K562 (cell line): ENCODE measurements around the gene TRIO. TPM values are rescaled to one million over a fixed set of nuclear protein-coding genes. Genes with fewer than 3 reads are reported as not detected.

ENCODE experiments used
- ATAC-seq: fragments of 200-7000 bp; cut with Tn5 transposase; 3 replicates; pipeline ENCODE4 v1.9.1; 2020; ENCODE audit warnings: moderate library complexity
- BruUV-seq: library from RNA; stranded (reverse); fragments of 400-500 nt; replicated peaks from 2 replicates; lab custom pipeline; 2021; lab: Mats Ljungman, UMichigan
- CTCF ChIA-PET: fragments of 300-600 bp; formaldehyde crosslinking; extraction: SDS; loops from one replicate; lab custom pipeline; 2021; ENCODE audit warnings: low intra/inter-chr PET ratio; lab: Yijun Ruan, JAX
- POLR2A ChIA-PET: fragments of 300-600, 350-650 bp; sonication (Branson Sonifier 250); formaldehyde crosslinking; extraction: SDS; loops from one replicate; lab custom pipeline; 2021; ENCODE audit warnings: antibody characterized with exemption, inconsistent platforms; lab: Yijun Ruan, JAX
- DNase-seq, 4 experiments: peaks; one replicate each; pipeline versions ENCODE4 v3.0.0 to v3.0.0-alpha.2; 2011 to 2018; ENCODE audit warnings: low spot score in 3 of 4, mixed read lengths in 3 of 4; ENCODE audit errors: extremely low read depth in 1 of 4
- FAIRE-seq: peaks from 2 replicates; lab custom pipeline; 2011; peaks lifted over from hg19 to GRCh38; lab: Jason Lieb, UNC
- H2AFZ ChIP-seq: 2 replicates; pipeline ENCODE4 v1.6.0; 2011; ENCODE audit warnings: low read depth, low read length, control low read depth, inconsistent platforms
- H3K27ac ChIP-seq: fragments of 200-600 bp; 3 replicates; pipeline ENCODE4 v1.8.0; 2011; ENCODE audit warnings: low read depth, mild to moderate bottlenecking, control low read depth, inconsistent platforms, low read length, moderate library complexity, mixed read lengths; ENCODE audit errors: extremely low read depth
- H3K27me3 ChIP-seq, 2 experiments: fragments of 300-600 bp in 1 of 2; 2 replicates in 1 of 2; 3 replicates in 1 of 2; pipeline versions ENCODE4 v1.6.0 to v1.8.0; 2011; ENCODE audit warnings: inconsistent platforms in 2 of 2, low read length in 2 of 2, mild to moderate bottlenecking in 1 of 2, mixed read lengths in 1 of 2, moderate library complexity in 1 of 2; ENCODE audit not compliant: control insufficient read depth in 2 of 2, insufficient read depth in 2 of 2
- H3K36me3 ChIP-seq: fragments of 300-600 bp; 3 replicates; pipeline ENCODE4 v1.8.0; 2011; ENCODE audit warnings: mild to moderate bottlenecking, low read length, inconsistent platforms; ENCODE audit not compliant: control insufficient read depth, insufficient read depth
- H3K4me1 ChIP-seq, 2 experiments: fragments of 200-600 bp in 1 of 2; replicated peaks in 1 of 2; 2 replicates in 1 of 2; 3 replicates in 1 of 2; pipeline versions ENCODE4 v1.5.1 to v1.8.0; 2011; ENCODE audit warnings: inconsistent platforms in 2 of 2, low read length in 2 of 2, mild to moderate bottlenecking in 1 of 2, mixed read lengths in 1 of 2, moderate library complexity in 1 of 2; ENCODE audit not compliant: control insufficient read depth in 2 of 2, insufficient read depth in 2 of 2
- H3K4me2 ChIP-seq: 2 replicates; pipeline ENCODE4 v1.6.1; 2011; ENCODE audit warnings: low read length, control low read depth, inconsistent platforms, mixed read lengths; ENCODE audit not compliant: insufficient read depth
- H3K4me3 ChIP-seq: fragments of 200-600 bp; sonication (generic), shearing (Covaris generic); 2 replicates; pipeline ENCODE4 v1.5.1; 2016; ENCODE audit warnings: control low read depth, inconsistent platforms
- H3K79me2 ChIP-seq: fragments of 200-600 bp; 3 replicates; pipeline ENCODE4 v1.8.0; 2011; ENCODE audit warnings: low read length, inconsistent platforms; ENCODE audit not compliant: control insufficient read depth, insufficient read depth
- H3K9ac ChIP-seq, 2 experiments: 2 replicates each; pipeline versions ENCODE4 v1.6.0 to v1.6.1; 2011; ENCODE audit warnings: low read depth in 2 of 2, low read length in 2 of 2, control low read depth in 1 of 2, inconsistent platforms in 1 of 2, mild to moderate bottlenecking in 1 of 2, mixed read lengths in 1 of 2; ENCODE audit not compliant: insufficient read depth in 1 of 2
- H3K9me1 ChIP-seq: one replicate; pipeline ENCODE4 v1.6.0; 2011; ENCODE audit warnings: inconsistent platforms, mild to moderate bottlenecking, low read length, moderate library complexity; ENCODE audit not compliant: control insufficient read depth, insufficient read depth
- H3K9me3 ChIP-seq: replicated peaks from 2 replicates; pipeline ENCODE4 v1.5.1; 2011; ENCODE audit warnings: low read depth, low read length, inconsistent platforms; ENCODE audit not compliant: control insufficient read depth, insufficient read depth
- H4K20me1 ChIP-seq: replicated peaks from 2 replicates; pipeline ENCODE4 v1.6.1; 2011; ENCODE audit warnings: low read length, inconsistent platforms, mixed read lengths; ENCODE audit not compliant: control insufficient read depth, insufficient read depth
- CHD4 ChIP-seq: fragments of 200-600 bp; sonication (generic); IDR thresholded peaks from 3 replicates; pipeline ENCODE4 v1.6.1; 2012; ENCODE audit warnings: low read depth, mild to moderate bottlenecking, mixed read lengths, low read length, inconsistent platforms; ENCODE audit not compliant: insufficient read depth, insufficient replicate concordance, poor library complexity, severe bottlenecking
- E2F3 ChIP-seq: fragments of 250-450 bp; sonication (Bioruptor Pico); IDR thresholded peaks from 2 replicates; pipeline ENCODE4 v1.4.0; 2020; ENCODE audit warnings: mild to moderate bottlenecking
- EHMT2 ChIP-seq: fragments of 450-650 bp; IDR thresholded peaks from 2 replicates; pipeline ENCODE4 v1.6.1; 2018; ENCODE audit warnings: antibody characterized with exemption
- FOSL1 ChIP-seq: fragments of 200-800 bp; sonication (Bioruptor generic); conservative IDR thresholded peaks from 2 replicates; pipeline ENCODE4 v1.6.1; 2016; ENCODE audit warnings: missing genetic modification characterization, missing compliant biosample characterization
- FUS ChIP-seq: fragments of 200-400 bp; formaldehyde crosslinking; optimal IDR thresholded peaks from 2 replicates; pipeline ENCODE3; 2017; ENCODE audit warnings: low read depth, low read length
- HNRNPL ChIP-seq: fragments of 200-400 bp; formaldehyde crosslinking; IDR thresholded peaks from 2 replicates; pipeline ENCODE4 v1.6.1; 2017; ENCODE audit warnings: low read depth, mild to moderate bottlenecking, low read length
- HNRNPLL ChIP-seq: fragments of 200-400 bp; formaldehyde crosslinking; IDR thresholded peaks from 2 replicates; pipeline ENCODE4 v1.6.1; 2017; ENCODE audit warnings: low read length, low read depth, mild to moderate bottlenecking; ENCODE audit not compliant: poor library complexity, severe bottlenecking
- KDM4B ChIP-seq, 2 experiments: fragments of 450-650 bp in 1 of 2; sonication (generic) in 1 of 2; IDR thresholded peaks; 2 replicates each; pipeline ENCODE4 v1.6.1; 2016 to 2017; ENCODE audit warnings: borderline replicate concordance in 2 of 2, antibody characterized with exemption in 1 of 2, low read depth in 1 of 2, mild to moderate bottlenecking in 1 of 2
- PHB2 ChIP-seq: fragments of 450-650 bp; IDR thresholded peaks from 2 replicates; pipeline ENCODE4 v1.6.1; 2017; ENCODE audit warnings: low read depth
- PRMT5 ChIP-seq: sonication (generic); formaldehyde crosslinking; IDR thresholded peaks from 2 replicates; pipeline ENCODE4 v1.5.0; 2020; ENCODE audit warnings: missing genetic modification reagents
- SETDB1 ChIP-seq: IDR thresholded peaks from one replicate; pipeline ENCODE4 v1.6.1; 2012; ENCODE audit warnings: low read length, control low read depth, inconsistent platforms
- STAG1 ChIP-seq: sonication (generic); formaldehyde crosslinking; IDR thresholded peaks from 2 replicates; pipeline ENCODE4 v1.5.0; 2020; ENCODE audit warnings: missing genetic modification reagents, borderline replicate concordance
- TCFL5 ChIP-seq: fragments of 250-450 bp; sonication (Bioruptor Pico); conservative IDR thresholded peaks from 2 replicates; pipeline ENCODE4 v1.6.1; 2021; ENCODE audit warnings: mild to moderate bottlenecking, moderate library complexity, matching md5 sums
- ZC3H11A ChIP-seq: IDR thresholded peaks from 2 replicates; pipeline ENCODE4 v1.6.1; 2012; ENCODE audit warnings: low read depth, low read length, improper control_type of control experiment
- ZNF324 ChIP-seq: fragments of 250-450 bp; sonication (Bioruptor Pico); IDR thresholded peaks from 2 replicates; pipeline ENCODE4 v1.4.0; 2020; ENCODE audit warnings: mild to moderate bottlenecking
- ZNF507 ChIP-seq: conservative IDR thresholded peaks from 2 replicates; pipeline ENCODE4 v1.6.1; 2017; ENCODE audit warnings: missing genetic modification characterization, missing compliant biosample characterization
- WGBS: fragments of 100-300 bp; shearing (Covaris generic); methylation state at CpG from one replicate; pipeline ENCODE4 v1.1.6; 2016; ENCODE audit warnings: low coverage, mixed read lengths; ENCODE audit not compliant: insufficient coverage; ENCODE audit errors: missing lambda C conversion rate; 5-methylcytosine and 5-hydroxymethylcytosine counted together
- in situ Hi-C: fragments of 300-500 bp; cut with MboI; formaldehyde crosslinking; loops from 4 replicates; pipeline ENCODE4 v1.15.0; 2018; ENCODE audit warnings: inconsistent platforms, mixed read lengths
- intact Hi-C: fragments of 100-400 bp; cut with micrococcal nuclease; formaldehyde crosslinking; loops from 2 replicates; pipeline ENCODE4 v1.14.2; 2022
- polyA plus RNA-seq, 8 experiments: library from polyadenylated mRNA; depleted of rRNA in 4 of 8; stranded (reverse) in 5 of 8; unstranded in 3 of 8; fragments of >200 nt; fragmentation: Nextera tagmentation in 2 of 8; fragmentation: Illumina TruSeq in 1 of 8; extraction: Ambion mirVana in 2 of 8; extraction: Trizol in 1 of 8; gene quantifications; 2 replicates each; pipeline versions ENCODE4 v1.2.1 to v1.2.3, GENCODE V29; 2011 to 2014; ENCODE audit warnings: inconsistent platforms in 1 of 8, missing spikeins in 1 of 8
- total RNA-seq, 7 experiments: library from RNA; depleted of rRNA in 6 of 7; stranded (reverse); fragments of >200 nt in 6 of 7; fragmentation: Illumina TruSeq in 2 of 7; extraction: Trizol in 2 of 7; gene quantifications; 2 replicates each; pipeline versions ENCODE4 v1.2.1 to v1.2.3, GENCODE V29; 2011 to 2021; ENCODE audit warnings: low replicate concordance in 1 of 7
- TF ChIP-seq, protein P1 (sequence below): sonication (generic); formaldehyde crosslinking; IDR thresholded peaks from 2 replicates; pipeline ENCODE4 v1.8.1; 2022; ENCODE audit warnings: missing genetic modification reagents
- TF ChIP-seq, protein P2 (sequence below), 2 experiments: fragments of 450-650 bp in 1 of 2; sonication (generic) in 1 of 2; formaldehyde crosslinking in 1 of 2; IDR thresholded peaks in 1 of 2; conservative IDR thresholded peaks in 1 of 2; 2 replicates each; pipeline versions ENCODE4 v1.6.1 to v1.8.1; 2016 to 2023; ENCODE audit warnings: mild to moderate bottlenecking in 2 of 2, moderate library complexity in 2 of 2, inconsistent platforms in 1 of 2, missing genetic modification reagents in 1 of 2

The TRIO gene
- total and polyA plus RNA-seq, 9 of the 15 experiments (the other 6 are each of a cell fraction or from before 2014, with no cell fraction given): 0.24 to 5.0 (median 1.1) TPM

DNA sequence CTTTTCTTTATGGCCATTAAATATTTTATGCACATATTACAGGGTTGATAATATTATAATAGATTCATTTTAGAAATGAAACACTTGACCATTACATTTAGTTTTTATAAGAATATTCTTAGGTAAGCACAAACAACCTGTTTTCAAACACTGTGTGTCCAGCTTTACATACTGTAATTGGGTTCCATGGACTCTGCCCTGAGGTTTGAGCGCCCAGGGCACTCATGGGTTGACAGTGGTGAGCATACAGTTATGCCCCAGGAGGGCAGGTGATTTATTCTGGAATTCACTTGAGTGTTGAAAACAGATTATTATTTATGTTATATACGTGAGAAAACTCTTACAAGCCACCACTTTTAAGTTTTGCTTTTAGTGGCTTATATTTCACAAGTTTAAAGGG is 33.7 kb downstream of the TRIO start:
- H4K20me1 ChIP-seq: no peaks in the 10 kb centered on the region
- H3K4me2 ChIP-seq: no peak overlapping the region
- no peaks in the 10 kb centered on the region for H3K9me1 ChIP-seq
- TF ChIP-seq FOSL1 (tag): no peak
- no peak for TF ChIP-seq ZC3H11A
- no peak for TF ChIP-seq PRMT5
- no peak for TF ChIP-seq SETDB1
- no peak for TF ChIP-seq TCFL5
- no peak for TF ChIP-seq HNRNPL
- TF ChIP-seq, protein P1, sequence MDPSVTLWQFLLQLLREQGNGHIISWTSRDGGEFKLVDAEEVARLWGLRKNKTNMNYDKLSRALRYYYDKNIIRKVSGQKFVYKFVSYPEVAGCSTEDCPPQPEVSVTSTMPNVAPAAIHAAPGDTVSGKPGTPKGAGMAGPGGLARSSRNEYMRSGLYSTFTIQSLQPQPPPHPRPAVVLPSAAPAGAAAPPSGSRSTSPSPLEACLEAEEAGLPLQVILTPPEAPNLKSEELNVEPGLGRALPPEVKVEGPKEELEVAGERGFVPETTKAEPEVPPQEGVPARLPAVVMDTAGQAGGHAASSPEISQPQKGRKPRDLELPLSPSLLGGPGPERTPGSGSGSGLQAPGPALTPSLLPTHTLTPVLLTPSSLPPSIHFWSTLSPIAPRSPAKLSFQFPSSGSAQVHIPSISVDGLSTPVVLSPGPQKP (CRISPR knock-in tag): no peak
- no peak for TF ChIP-seq KDM4B (IDR thresholded peaks at IDR 0.05; ENCODE audit: borderline replicate concordance in 2 of 2, low read depth in 1 of 2)
- TF ChIP-seq HNRNPLL: no peak
- no peak for TF ChIP-seq CHD4
- no peak for TF ChIP-seq PHB2
- TF ChIP-seq ZNF507 (tag): no peak
- no peak for TF ChIP-seq ZNF324 (CRISPR knock-in tag)
- no peak for TF ChIP-seq FUS
- no peak for TF ChIP-seq STAG1
- no peak for TF ChIP-seq E2F3
- TF ChIP-seq, protein P2, sequence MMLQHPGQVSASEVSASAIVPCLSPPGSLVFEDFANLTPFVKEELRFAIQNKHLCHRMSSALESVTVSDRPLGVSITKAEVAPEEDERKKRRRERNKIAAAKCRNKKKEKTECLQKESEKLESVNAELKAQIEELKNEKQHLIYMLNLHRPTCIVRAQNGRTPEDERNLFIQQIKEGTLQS (IDR thresholded peaks at IDR 0.05): no peak
- TF ChIP-seq, protein P2 (CRISPR knock-in tag; conservative IDR thresholded peaks at IDR 0.05): no peak
- no peak for TF ChIP-seq EHMT2
- H3K27me3 ChIP-seq: peaks cover 17 to 31% of the 10 kb centered on the region in 2 experiments; a peak in 4 of 5 replicates
- peaks cover 0 to 4% of the 10 kb centered on the region in 2 experiments; a peak in 1 of 5 replicates for H3K4me1 ChIP-seq
- H3K36me3 ChIP-seq: no peaks in the 10 kb centered on the region
- no peak for FAIRE-seq
- ATAC-seq: no peak
- H3K9ac ChIP-seq: no peak overlapping the region
- H2AFZ ChIP-seq: no peak overlapping the region
- ChIA-PET POLR2A (no interaction called here), CTCF (no interaction called here)
- intact Hi-C loops (no loop called here), in situ Hi-C loops (no loop called here)
- WGBS: 2% methylated on average over 2 of the region's 2 CpGs
- no peak overlapping the region for H3K27ac ChIP-seq
- no peaks in the 10 kb centered on the region for H3K79me2 ChIP-seq
- H3K4me3 ChIP-seq: no peak overlapping the region
- H3K9me3 ChIP-seq: no peaks in the 10 kb centered on the region
- no peak for DNase-seq
- no TSS peak for BruUV-seq
